ENCODE data around the gene TUSC2. TPM values are rescaled to one million over a fixed set of nuclear protein-coding genes. Genes with fewer than 3 reads are reported as not detected.
A peak's percentile ranks its signal among the peaks of the same experiment; 100 is the strongest.

The TUSC2 gene
- total and polyA plus RNA-seq, 2 of the 8 experiments (the other 6 are each of a cell fraction or from before 2014, with no cell fraction given) = 33.3 to 65.4 TPM

DNA sequence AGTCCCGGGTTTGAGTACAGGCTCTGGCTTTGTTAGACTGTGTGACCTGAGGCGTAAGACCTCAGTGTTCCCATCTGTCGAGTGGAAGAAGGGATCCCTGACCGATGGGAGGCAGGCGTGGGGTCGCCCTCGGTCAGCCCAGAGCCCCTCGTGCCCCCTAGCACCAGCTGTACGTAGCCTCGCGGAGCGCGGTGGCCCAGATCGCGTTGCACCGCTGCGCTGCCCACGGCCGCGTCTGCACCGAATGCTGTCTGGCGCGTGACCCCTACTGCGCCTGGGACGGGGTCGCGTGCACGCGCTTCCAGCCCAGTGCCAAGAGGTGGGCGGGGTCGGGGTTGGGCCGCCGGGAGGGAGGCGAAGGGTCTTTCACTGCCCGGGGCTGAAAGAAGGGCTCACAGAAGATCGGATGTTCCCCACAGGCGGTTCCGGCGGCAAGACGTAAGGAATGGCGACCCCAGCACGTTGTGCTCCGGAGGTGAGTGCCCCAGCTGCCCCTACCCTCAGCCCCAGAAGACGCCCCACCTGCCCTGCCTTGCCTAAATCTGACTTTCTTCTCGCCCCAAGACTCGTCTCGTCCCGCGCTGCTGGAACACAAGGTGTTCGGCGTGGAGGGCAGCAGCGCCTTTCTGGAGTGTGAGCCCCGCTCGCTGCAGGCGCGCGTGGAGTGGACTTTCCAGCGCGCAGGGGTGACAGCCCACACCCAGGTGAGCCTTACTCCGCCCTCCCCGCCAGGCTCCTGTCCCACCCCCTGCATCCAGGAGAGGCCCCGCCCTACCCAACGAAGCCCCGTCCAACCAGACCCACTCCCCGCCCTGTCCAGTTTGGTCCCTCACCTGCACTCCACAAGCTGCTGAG, 52.7 kb downstream of the TUSC2 start (continued):
- TF ChIP-seq RBBP5 (IDR thresholded peaks at IDR 0.05; ENCODE audit: borderline replicate concordance, low read depth, low read length) (0 out of 2 replicates have a peak, but pooled peaks have one; percentile 37), HDAC6 (IDR thresholded peaks at IDR 0.05; ENCODE audit: low read depth, low read length) (no peak)

Other genes starting within 250 kb of the TUSC2 start
- gene RBM5, start 239.3 kb downstream of the TUSC2 start, total RNA-seq (2021; fragmentation: NEBNext Ultra II Directional; extraction: Animal tissue kit (Norgen Biotek cat#: 25700)) = 82.7 and 83.7 TPM in 2 replicates
- 98.8 and 144 TPM in 2 replicates for gene RBM5, start 239.3 kb downstream of the TUSC2 start, polyA plus RNA-seq (2011; rRNA removed)
- gene SEMA3F, start 172.9 kb downstream of the TUSC2 start, total RNA-seq (2021; fragmentation: NEBNext Ultra II Directional; extraction: Animal tissue kit (Norgen Biotek cat#: 25700)) = 37.0 and 39.6 TPM in 2 replicates
- gene SEMA3F, start 172.9 kb downstream of the TUSC2 start, polyA plus RNA-seq (2011; rRNA removed) = 20.3 and 36.0 TPM in 2 replicates
- gene GNAT1, start 136.6 kb downstream of the TUSC2 start, total RNA-seq (2021; fragmentation: NEBNext Ultra II Directional; extraction: Animal tissue kit (Norgen Biotek cat#: 25700)) = not detected in 2 replicates
- 0.08 and 0.20 TPM in 2 replicates for gene GNAT1, start 136.6 kb downstream of the TUSC2 start, polyA plus RNA-seq (2011; rRNA removed)
- gene SLC38A3, start 123.0 kb downstream of the TUSC2 start, total RNA-seq (2021; fragmentation: NEBNext Ultra II Directional; extraction: Animal tissue kit (Norgen Biotek cat#: 25700)) = 0.57 and 1.2 TPM in 2 replicates
- gene SLC38A3, start 123.0 kb downstream of the TUSC2 start, polyA plus RNA-seq (2011; rRNA removed) = 3.7 and 4.7 TPM in 2 replicates
- 168 and 169 TPM in 2 replicates for gene GNAI2, start 92.0 kb downstream of the TUSC2 start, total RNA-seq (2021; fragmentation: NEBNext Ultra II Directional; extraction: Animal tissue kit (Norgen Biotek cat#: 25700))
- gene GNAI2, start 92.0 kb downstream of the TUSC2 start, polyA plus RNA-seq (2011; rRNA removed) = 516 and 539 TPM in 2 replicates
- gene SEMA3B, start 59.1 kb downstream of the TUSC2 start, total RNA-seq (2021; fragmentation: NEBNext Ultra II Directional; extraction: Animal tissue kit (Norgen Biotek cat#: 25700)) = 4.7 and 4.8 TPM in 2 replicates
- gene SEMA3B, start 59.1 kb downstream of the TUSC2 start, polyA plus RNA-seq (2011; rRNA removed) = 3.0 and 7.1 TPM in 2 replicates
- 0.57 and 0.58 TPM in 2 replicates for gene LSMEM2, start 49.1 kb downstream of the TUSC2 start, total RNA-seq (2021; fragmentation: NEBNext Ultra II Directional; extraction: Animal tissue kit (Norgen Biotek cat#: 25700))
- 0.68 and 0.94 TPM in 2 replicates for gene LSMEM2, start 49.1 kb downstream of the TUSC2 start, polyA plus RNA-seq (2011; rRNA removed)
- 88.8 and 97.8 TPM in 2 replicates for gene IFRD2, start 35.8 kb downstream of the TUSC2 start, total RNA-seq (2021; fragmentation: NEBNext Ultra II Directional; extraction: Animal tissue kit (Norgen Biotek cat#: 25700))
- 76.7 and 123 TPM in 2 replicates for gene IFRD2, start 35.8 kb downstream of the TUSC2 start, polyA plus RNA-seq (2011; rRNA removed)
- 3.2 and 4.9 TPM in 2 replicates for gene HYAL3, start 28.8 kb downstream of the TUSC2 start, total RNA-seq (2021; fragmentation: NEBNext Ultra II Directional; extraction: Animal tissue kit (Norgen Biotek cat#: 25700))
- gene HYAL3, start 28.8 kb downstream of the TUSC2 start, polyA plus RNA-seq (2011; rRNA removed) = 12.2 and 13.0 TPM in 2 replicates
- 10.1 and 11.3 TPM in 2 replicates for gene NAA80, start 28.8 kb downstream of the TUSC2 start, total RNA-seq (2021; fragmentation: NEBNext Ultra II Directional; extraction: Animal tissue kit (Norgen Biotek cat#: 25700))
- gene NAA80, start 28.8 kb downstream of the TUSC2 start, polyA plus RNA-seq (2011; rRNA removed) = 16.7 and 23.9 TPM in 2 replicates
- gene HYAL1, start 24.6 kb downstream of the TUSC2 start, total RNA-seq (2021; fragmentation: NEBNext Ultra II Directional; extraction: Animal tissue kit (Norgen Biotek cat#: 25700)) = 1.7 and 2.0 TPM in 2 replicates
- 5.4 and 9.1 TPM in 2 replicates for gene HYAL1, start 24.6 kb downstream of the TUSC2 start, polyA plus RNA-seq (2011; rRNA removed)
- gene HYAL2, start 5.5 kb downstream of the TUSC2 start, total RNA-seq (2021; fragmentation: NEBNext Ultra II Directional; extraction: Animal tissue kit (Norgen Biotek cat#: 25700)) = 51.9 and 52.2 TPM in 2 replicates
- gene HYAL2, start 5.5 kb downstream of the TUSC2 start, polyA plus RNA-seq (2011; rRNA removed) = 176 and 199 TPM in 2 replicates
- gene RASSF1, start 12.6 kb upstream of the TUSC2 start, total RNA-seq (2021; fragmentation: NEBNext Ultra II Directional; extraction: Animal tissue kit (Norgen Biotek cat#: 25700)) = 10.3 and 11.2 TPM in 2 replicates
- 15.7 and 15.9 TPM in 2 replicates for gene RASSF1, start 12.6 kb upstream of the TUSC2 start, polyA plus RNA-seq (2011; rRNA removed)
- 0.54 and 0.56 TPM in 2 replicates for gene ZMYND10, start 17.5 kb upstream of the TUSC2 start, total RNA-seq (2021; fragmentation: NEBNext Ultra II Directional; extraction: Animal tissue kit (Norgen Biotek cat#: 25700))
- gene ZMYND10, start 17.5 kb upstream of the TUSC2 start, polyA plus RNA-seq (2011; rRNA removed) = 0.79 and 0.93 TPM in 2 replicates
- gene NPRL2, start 22.6 kb upstream of the TUSC2 start, total RNA-seq (2021; fragmentation: NEBNext Ultra II Directional; extraction: Animal tissue kit (Norgen Biotek cat#: 25700)) = 25.0 and 28.4 TPM in 2 replicates
- 51.4 and 52.3 TPM in 2 replicates for gene NPRL2, start 22.6 kb upstream of the TUSC2 start, polyA plus RNA-seq (2011; rRNA removed)
- gene CYB561D2, start 22.6 kb upstream of the TUSC2 start, total RNA-seq (2021; fragmentation: NEBNext Ultra II Directional; extraction: Animal tissue kit (Norgen Biotek cat#: 25700)) = 9.8 and 9.9 TPM in 2 replicates
- gene CYB561D2, start 22.6 kb upstream of the TUSC2 start, polyA plus RNA-seq (2011; rRNA removed) = 34.0 and 34.5 TPM in 2 replicates
- 25.3 and 25.4 TPM in 2 replicates for gene TMEM115, start 31.3 kb upstream of the TUSC2 start, total RNA-seq (2021; fragmentation: NEBNext Ultra II Directional; extraction: Animal tissue kit (Norgen Biotek cat#: 25700))
- gene TMEM115, start 31.3 kb upstream of the TUSC2 start, polyA plus RNA-seq (2011; rRNA removed) = 32.4 and 41.9 TPM in 2 replicates
- 14.0 and 14.1 TPM in 2 replicates for gene CACNA2D2, start 175.4 kb upstream of the TUSC2 start, total RNA-seq (2021; fragmentation: NEBNext Ultra II Directional; extraction: Animal tissue kit (Norgen Biotek cat#: 25700))
- 24.9 and 25.0 TPM in 2 replicates for gene CACNA2D2, start 175.4 kb upstream of the TUSC2 start, polyA plus RNA-seq (2011; rRNA removed)
- 7.5 and 8.2 TPM in 2 replicates for gene C3orf18, start 239.5 kb upstream of the TUSC2 start, total RNA-seq (2021; fragmentation: NEBNext Ultra II Directional; extraction: Animal tissue kit (Norgen Biotek cat#: 25700))
- gene C3orf18, start 239.5 kb upstream of the TUSC2 start, polyA plus RNA-seq (2011; rRNA removed) = 15.0 and 21.9 TPM in 2 replicates
- gene HEMK1, start 241.3 kb upstream of the TUSC2 start, total RNA-seq (2021; fragmentation: NEBNext Ultra II Directional; extraction: Animal tissue kit (Norgen Biotek cat#: 25700)) = 9.6 and 9.7 TPM in 2 replicates
- 10.6 and 13.4 TPM in 2 replicates for gene HEMK1, start 241.3 kb upstream of the TUSC2 start, polyA plus RNA-seq (2011; rRNA removed)